Measurements from ENCODE around the gene TMCO6.
"Not testable (repeated sequence)": the region's sequence is repeated elsewhere in the genome, so short reads cannot be mapped to it uniquely, and the experiment has no call there.

TMCO6 gene

DNA sequence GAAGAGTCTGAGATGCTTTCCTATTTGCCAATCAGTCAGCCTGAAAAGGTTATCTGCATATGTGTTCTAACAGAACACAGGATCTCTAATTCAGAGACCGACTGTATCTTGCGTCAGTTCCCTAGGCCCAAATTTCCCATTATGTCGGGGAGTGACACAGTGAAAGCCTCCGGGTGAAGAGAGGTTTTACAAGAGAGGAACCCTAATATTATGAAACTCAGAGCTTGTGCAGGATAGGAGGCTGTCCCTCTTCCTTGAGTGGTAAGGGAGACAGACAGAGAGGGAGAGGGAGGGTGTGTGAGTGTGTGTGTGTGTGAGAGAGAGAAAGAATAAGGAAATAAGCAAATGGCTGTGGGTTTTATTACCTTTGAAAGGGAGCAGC is 8.2 kb upstream of the TMCO6 start:
- DNase-seq = peak; percentile 55

DNA sequence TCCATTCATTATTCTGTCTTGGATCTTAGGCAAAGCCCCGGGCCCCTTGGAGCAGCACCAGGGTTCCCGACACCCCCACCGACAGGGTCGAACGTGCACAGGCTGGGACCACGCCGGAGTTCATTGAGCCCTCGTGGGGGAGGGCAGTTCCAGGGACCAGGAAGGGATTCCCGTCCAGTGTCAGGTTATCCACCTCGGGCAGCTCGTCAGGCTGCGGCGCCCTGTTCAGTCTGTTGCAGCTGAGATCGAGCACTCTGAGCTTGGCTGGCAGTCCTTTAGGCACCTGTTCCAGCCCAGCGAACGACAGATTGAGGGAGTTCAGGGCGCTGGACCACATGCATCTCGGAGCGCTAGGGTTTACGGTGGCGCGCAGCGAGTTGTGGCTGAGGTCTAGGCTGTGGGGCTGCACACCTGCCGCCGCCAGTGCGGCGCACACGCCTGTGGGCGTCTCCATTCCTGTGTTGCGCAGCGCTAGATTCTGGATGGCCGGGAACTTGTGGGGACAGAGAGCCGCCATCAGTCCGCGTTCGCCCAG is 7.4 kb upstream of the TMCO6 start:
- no peak for DNase-seq

DNA sequence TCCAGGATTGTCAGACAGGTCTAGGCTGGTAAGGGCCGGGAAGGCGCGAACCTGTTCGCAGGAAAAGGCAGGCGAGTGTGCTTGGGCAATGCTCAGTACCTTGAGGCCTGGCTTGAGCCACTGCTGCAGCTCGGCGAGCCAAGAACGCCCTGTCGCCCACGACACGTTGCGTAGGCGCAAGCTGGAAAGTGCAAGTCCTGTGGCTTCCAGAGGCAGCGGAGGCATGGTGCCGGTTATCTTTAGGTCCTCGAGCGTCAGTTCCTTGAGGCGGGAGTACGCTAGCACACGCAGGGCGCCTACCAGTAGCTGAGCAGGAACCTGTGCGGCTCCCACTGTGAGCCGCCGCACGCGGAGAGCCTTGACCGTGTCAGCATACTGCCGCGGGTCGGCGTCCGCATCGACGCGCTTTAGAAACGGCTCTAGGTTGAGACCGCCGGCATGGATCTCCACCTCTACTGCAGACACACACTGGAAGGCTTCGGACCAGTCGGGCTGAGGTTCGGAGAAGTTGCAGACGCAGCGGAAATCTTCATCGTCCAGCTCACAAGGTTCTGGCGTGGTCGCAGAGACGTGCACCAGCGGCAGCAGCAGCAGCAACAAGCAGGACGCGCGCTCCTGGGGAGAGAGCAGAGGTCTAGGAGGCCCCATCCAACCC is 6.8 kb upstream of the TMCO6 start:
- DNase-seq = peak; percentile 47

DNA sequence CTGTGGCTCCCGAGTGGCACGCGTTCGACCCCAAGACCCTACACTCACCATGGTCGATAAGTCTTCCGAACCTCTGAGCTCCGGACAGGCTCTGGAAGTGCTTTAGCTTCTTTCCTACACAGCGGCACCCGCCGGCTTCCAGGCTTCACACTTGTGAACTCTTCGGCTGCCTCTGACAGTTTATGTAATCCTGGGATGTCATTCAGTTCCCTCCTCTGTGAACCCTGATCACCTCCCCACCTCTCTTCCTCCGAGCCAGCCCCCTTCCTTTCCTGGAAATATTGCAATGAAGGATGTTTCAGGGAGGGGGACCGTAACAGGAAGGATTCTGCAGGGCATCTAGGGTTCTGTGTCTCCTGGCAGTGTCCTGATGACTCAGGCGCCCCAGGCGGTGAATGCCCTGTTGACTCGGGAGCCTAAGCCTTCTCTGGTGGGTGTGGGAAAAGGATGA is 6.2 kb upstream of the TMCO6 start, which contains the start of gene CD14:
Gene CD14 (minus strand): TSS at position 155 of the 451 bp plus-strand sequence. CDS start 104 bp downstream, at position 51.
- DNase-seq = peak; percentile 40

DNA sequence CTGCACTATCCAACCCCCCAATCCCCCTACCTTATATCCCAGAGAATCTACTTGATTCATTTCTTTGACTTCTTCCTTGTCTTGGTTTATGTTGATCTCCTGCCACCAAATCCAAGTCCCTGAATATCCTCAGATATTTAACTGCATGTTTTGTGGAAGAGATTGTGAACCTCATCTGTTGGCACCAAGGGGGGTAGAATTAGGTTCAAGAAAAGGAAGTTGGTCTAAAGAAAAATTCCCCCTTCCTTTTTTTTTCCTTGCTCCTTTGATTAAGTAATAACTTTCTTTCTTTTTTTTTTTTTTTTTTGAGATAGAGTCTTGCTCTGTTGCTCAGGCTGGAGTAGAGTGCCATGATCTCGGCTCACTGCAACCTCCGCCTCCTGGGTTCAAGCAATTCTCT is 5.8 kb upstream of the TMCO6 start:
- DNase-seq = peak; percentile 59

DNA sequence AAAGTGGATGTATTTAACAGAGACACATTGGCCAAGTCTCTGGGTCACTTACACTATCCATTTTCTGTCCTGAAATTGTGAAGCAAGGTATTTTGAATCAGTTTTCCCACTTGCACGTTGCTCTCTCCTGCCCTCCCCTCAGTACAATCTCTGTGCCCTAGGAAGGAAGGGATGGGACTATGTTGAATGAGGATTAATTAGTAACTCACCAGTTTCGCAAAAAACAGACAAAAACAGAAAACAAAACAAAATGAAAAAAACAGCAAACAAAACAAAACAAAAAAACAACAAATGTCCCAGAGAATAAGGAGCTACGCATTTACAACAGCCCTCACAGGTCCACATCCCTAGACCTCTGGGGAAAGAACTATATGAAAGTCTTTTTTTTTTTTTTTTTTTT is 5.1 kb upstream of the TMCO6 start:
- DNase-seq = no peak

DNA sequence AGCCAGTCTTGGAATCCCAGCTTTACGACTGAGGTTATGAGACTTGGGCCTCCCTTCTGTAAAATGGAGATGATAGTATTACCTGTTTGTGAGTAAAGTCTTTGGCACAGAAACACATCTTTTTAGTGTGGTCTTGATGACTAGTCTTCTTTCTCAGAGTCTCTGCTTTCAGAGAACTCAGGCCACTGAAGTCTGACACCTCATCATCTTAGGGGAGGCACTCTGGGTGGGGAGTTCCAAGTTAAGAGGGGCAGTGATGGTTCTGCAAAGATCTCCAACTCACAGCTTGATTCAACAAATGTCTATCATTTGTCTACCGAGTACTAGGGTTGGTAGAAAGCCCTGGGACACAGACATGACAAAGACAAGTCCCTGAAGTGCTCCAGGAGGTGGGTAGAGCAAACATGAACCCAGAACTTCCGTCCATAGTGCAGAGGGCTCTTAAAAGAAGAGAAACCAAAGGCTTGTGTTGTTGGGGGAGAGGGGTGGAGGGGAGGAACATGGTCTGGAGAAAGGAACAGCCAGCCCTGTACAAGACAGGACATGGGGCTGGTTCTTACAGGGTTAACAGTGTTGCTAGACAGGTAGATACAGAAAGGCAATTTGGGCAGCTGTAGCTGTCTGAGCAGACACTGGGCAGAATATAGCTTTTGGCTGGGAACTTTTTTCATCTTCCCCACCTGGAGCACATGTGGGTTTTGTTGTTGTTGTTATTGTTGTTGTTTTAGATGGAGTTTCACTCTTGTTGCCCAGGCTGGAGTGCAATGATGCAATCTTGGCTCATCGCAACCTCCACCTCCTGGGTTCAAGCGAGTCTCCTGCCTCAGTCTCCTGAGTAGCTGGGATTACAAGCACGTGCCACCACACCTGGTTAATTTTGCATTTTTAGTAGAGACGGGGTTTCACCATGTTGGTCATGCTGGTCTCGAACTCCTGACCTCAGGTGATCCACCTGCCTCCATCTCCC is 3.7 kb upstream of the TMCO6 start:
- DNase-seq = no peak

DNA sequence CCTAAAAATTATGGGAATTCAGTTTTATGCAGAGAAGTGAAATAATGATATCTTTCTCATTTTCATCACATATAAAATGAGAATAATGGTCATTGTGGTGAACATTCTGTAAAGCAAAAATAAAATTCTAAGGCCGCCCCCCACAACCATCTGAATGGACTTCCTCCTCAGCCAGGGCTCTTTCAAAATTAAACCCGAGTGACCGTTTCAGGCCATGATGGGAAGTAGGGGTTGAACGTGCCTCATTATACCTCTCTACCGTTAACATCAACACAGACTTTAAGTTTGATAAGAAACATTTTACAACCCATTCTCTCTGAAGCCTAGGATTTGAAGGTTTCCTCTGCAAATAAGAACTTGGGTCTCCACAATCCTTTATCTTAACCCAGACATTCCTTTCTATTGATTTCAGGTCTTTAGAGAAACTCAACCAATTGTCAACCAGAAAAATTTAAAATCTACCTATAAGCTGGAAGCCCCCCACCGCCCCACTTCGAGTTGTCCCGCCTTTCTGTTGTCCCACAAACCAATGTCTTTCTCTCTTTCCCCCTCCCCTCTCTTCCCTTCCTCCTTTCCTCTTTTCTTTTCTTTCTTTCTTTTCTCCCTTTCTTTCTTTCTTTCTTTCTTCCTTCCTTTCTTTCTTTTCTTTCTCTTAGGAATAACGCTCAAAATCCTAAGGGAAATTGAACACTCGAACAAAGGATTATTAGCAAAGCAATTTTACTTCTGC is 1.7 kb upstream of the TMCO6 start:
- no peak for DNase-seq

DNA sequence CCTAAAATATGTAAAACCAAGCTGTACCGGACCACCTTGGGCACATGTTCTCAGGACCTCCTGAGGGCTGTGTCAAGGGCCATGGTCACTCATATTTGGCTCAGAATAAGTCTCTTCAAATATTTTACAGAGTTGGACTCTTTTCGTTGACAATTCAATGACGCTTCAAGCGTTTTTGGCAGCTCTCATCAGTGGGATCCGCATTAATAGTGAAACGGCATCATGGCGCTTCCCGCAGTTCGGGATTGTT is 428 bp upstream of the TMCO6 start:
- not testable (repeated sequence) for DNase-seq

DNA sequence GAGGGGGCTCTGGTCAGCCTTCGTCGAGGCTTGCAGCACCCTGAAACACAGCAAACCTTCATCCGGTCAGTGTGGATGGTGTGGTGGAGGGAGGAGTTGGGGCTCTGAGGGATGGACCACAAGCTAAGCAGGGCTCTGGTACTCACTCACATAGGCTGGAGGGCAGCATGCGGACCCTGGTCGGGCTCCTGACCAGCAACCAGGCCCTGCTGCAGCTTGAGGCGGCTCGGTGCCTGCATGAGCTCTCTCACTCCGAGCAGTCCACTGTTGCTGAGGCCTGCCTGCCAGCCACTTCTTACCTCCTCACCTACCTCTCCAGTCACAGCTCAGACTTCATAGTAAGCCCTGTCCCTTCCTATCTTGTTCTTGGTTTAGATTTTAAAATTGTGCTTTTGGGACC is 2.5 kb downstream of the TMCO6 start:
- DNase-seq = no peak

DNA sequence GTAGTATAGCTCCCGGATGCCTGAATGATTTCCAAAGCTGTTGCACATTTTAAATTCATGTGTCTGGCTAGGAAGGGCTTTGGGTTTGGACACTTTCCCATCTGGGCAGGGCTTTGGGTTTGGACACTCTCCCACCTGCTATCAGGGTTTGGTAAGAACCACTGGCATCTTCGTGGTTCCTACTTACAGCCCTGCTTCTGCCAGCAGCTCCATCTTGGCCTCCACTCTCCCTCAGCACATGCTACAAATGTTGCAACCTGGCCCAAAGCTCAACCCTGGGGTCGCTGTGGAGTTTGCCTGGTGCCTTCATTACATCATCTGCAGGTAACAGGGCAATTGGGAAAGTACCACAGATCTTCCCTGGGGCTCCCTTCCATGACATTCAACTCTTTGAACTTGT is 3.5 kb downstream of the TMCO6 start:
- peak; percentile 22 for DNase-seq

DNA sequence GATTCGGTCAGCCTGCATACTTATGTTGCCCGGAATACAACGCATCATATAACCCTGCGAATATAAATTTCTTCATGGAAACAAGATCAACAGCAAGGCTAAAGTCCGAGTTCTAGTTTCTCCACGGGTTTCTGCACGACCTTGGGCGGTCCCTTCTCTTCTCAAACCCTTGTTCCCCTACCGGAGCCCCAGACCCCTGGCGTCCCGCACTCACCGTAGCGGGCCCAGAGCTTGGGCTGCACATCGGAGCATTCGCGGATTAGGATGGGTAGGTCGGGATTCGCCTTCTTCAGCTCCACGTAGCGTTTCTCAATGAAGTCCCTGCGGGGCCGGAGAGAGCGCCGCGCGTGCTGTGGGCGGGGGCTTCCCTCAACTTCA is 7.8 kb downstream of the TMCO6 start:
- no peak for DNase-seq

DNA sequence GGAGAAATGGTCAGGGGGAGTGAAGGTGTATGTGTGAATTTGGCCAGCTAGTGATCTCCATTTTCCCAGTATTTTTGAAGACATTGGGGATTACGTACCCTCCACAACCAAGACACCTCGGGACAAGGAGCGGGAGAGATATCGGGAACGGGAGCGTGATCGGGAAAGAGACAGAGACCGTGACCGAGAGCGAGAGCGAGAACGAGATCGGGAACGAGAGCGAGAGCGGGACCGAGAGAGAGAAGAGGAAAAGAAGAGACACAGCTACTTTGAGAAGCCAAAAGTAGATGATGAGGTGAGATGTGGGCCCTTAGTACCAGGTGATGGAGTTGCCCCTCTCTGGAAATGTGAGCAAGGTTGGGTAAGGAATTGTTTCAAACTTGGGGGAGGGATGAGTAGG is 19.6 kb downstream of the TMCO6 start:
- no peak for DNase-seq

DNA sequence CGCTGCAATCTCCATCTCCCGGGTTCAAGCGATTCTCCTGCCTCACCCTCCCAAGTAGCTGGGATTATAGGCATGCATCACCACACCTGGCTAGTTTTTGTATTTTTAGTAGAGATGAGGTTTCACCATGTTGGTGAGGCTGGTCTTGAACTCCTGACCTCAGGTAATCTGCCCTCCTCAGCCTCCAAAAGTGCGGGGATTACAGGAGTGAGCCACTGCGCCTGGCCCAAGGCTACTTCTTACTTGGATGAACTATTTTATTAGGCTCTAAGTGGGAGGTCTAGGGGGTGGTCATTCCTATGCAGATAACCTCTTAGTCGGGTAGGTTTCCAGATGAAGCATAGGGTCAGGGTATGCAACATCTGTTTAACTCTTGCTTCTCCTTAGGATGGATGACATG is 21.1 kb downstream of the TMCO6 start:
- not testable (repeated sequence) for DNase-seq

DNA sequence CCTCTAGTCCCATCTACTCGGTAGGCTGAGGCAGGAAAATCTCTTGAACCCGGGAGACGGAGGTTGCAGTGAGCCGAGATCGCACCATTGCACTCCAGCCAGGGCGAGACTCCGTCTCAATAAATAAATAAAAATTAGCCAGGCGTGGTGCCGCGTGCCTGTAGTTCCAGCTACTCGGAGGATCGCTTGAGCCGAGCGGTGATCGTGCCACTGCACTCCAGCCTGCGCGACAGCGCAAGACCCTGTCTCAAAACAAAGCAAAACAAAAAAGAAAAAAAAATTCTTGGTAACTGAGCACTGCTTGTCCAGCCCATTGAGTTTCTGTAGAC is 24.7 kb downstream of the TMCO6 start:
- no peak for DNase-seq

DNA sequence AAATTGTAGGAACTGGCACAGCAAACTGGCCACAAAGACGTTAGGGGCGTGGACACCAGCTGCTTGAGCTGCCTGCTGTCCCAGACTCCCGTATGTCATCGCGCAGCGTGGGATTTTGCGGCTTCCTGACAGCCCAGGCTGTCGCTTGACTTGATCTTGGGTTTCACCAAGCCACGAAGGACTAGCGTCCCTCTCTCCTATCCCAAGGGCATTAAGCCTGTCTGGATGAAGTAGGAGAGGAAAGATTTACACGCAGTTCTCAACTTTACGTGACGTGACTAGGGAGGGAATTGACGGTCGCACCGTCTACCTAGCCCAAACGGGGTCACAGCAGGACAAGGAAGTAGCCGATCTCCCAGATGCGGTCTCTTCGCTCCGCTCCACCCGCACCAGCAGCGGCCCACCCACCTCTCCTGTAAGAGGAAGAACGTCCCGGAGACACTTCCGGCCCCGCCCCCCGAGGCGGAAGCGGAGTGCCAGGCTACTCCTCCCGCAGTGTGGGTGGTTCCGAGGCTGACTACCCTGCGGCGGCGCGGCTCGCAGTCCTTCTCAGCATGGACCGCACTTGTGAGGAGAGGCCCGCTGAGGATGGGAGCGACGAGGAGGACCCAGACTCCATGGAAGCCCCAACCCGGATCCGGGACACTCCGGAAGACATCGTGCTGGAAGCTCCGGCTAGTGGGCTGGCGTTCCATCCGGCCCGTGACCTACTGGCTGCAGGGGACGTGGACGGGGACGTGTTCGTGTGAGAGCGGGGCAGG is 25.3 kb downstream of the TMCO6 start, which contains the start of gene WDR55:
Gene WDR55 (plus strand): TSS at position 546 of the 761 bp plus-strand sequence. CDS start 9 bp downstream, at position 555.
- peak; percentile 98 for DNase-seq

DNA sequence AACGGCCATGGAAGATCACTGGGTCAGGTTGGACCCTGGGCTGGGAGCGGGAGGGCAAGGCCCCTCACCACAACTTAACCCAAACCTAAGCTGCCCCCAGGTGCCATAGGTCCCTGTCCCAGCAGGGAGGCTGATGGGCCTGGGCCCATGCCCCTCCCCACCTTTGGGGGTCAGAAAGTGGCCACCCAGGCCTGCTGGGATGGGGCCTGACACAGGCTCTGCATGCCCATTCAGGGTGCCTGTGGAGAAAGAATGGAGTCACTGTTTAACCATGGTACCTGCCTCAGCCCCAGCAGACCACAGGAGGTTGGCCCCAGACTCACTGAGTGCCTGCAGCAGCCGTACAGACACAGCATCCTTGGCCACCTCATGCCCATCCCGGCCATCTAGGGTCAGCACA is 31.8 kb downstream of the TMCO6 start:
- DNase-seq = not testable (repeated sequence)

DNA sequence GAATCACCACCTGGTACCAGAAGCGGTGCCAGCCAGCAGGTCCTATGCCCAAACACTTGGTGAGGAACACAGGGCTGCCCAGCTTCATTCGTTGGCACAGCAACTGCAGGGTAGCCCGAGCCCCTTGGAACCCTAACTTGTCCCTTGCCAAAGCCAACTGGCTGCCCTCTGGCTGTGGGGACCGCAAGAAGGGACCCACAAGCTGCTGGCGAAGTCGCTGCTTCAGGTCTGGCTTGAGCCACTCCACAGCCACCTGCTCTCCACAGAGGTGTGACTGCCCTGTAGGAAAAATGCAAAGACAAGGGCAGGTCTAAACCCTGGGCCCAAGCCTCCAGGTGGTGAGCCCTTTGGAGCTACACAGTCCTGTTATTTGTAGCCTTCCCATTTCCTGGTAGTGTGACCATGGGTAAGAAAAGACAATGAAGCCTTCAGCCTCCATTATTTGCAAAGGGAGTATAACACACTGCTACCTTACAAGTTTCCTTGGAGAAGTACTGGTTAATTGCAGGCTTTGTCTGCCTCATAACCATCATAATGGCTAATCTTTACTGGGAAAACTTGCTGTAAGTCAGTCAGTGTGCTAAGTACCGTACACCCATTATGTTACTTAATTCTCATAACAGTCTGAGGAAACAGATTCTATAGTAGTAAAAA is 32.3 kb downstream of the TMCO6 start:
- DNase-seq = no peak

DNA sequence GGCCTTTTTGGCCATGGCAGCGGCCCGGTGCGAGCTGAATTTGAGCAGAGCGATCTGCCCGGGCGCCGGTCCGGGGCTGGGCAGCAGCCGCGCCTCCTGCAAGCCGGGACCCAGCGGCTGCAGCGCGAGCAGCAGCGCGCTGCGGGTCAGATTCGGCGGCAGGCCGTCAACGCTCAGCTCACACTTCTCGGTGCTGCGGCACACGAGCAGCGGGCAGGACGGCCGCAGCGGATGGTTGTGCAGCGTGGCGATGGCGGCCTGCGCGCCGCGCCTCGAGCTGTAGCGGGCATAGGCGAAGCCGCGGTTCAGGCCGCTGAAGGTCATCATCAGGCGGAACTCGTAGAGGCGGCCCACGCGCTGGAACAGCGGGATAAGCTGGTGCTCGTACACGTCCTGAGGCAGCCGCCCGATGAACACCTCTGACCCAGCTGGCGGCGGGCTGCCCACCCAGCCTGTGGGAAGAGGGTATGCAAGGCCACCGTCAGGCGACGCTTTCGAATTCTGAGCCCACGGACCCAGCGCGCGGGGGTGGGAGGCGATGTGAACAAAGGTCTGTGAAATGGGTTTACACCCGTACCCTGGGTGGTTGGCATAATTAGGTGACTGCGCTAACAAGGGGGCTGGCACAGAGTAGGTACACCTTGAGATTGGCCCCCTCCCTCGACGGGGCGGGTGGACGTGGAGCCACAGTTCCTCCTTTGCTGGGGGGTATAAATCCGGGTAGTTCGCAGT is 33.4 kb downstream of the TMCO6 start:
- no peak for DNase-seq

DNA sequence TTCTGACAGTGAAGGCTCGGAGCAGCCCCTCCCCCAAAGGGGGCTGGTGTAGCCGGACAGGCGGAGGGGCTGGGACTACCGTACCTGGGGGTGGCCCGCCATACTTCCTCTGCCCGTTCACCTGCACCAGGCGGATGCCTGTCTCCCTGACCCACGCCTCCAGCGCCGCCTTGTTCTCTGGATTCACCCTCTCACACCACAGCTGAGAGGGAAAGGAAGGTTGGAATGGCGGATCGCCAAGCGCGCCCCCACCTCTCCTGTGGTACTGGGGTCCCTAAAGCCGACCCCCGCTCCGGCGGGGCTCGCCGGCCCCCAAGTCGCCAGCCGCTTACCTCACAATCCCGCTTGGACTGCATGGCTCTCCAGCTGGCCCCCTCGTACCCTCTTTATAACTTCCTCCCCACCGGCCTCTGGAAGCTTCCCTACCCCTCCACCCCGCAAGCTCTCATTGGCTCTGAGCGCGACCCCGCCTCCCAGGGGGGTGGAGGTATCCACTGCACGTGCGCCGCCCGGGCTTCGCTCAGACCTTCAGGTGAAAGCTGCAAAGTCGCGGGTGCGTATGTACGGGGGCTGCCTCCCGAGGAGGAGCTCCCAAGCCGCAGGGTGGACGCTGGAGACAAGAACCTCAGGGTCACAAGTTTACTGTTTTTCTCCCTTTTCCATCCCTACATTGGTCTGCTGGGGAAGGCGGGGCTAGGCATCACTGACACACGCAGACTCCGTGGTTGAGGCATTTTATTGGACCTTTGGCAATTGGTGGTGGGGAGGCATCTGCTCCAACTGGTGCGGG is 34.1 kb downstream of the TMCO6 start, which contains the start of gene DND1:
Gene DND1 (minus strand): TSS at position 390 of the 790 bp plus-strand sequence. CDS start 34 bp downstream, at position 356.
- no peak for DNase-seq

Data from MV-4-11 (cell line).